HEK293 (cell line): ENCODE measurements around the gene TMEM255A.

ENCODE experiments used
- CTCF ChIA-PET: fragments of 350-600 bp; formaldehyde crosslinking; extraction: SDS; loops from one replicate; lab custom pipeline; 2021; ENCODE audit warnings: antibody characterized with exemption; lab: Yijun Ruan, JAX
- POLR2A ChIA-PET: fragments of 300-600 bp; formaldehyde crosslinking; extraction: SDS; loops from one replicate; lab custom pipeline; 2020; ENCODE audit warnings: antibody characterized with exemption, inconsistent platforms; lab: Yijun Ruan, JAX
- H3K27ac ChIP-seq: fragments of 200-500 bp; sonication (Bioruptor generic); 2 replicates; pipeline ENCODE4 v1.5.1; 2014; ENCODE audit warnings: low read depth, low read length, control low read depth, inconsistent platforms; ENCODE audit errors: extremely low read depth
- H3K36me3 ChIP-seq, 2 experiments: fragments of 200-500 bp in 1 of 2; sonication (Bioruptor generic) in 1 of 2; 1 replicate in 1 of 2; 2 replicates in 1 of 2; pipeline ENCODE4 v1.5.1; 2014 to 2017; ENCODE audit warnings: inconsistent platforms in 2 of 2, low read length in 2 of 2; ENCODE audit not compliant: control insufficient read depth in 2 of 2, insufficient read depth in 1 of 2
- H3K4me1 ChIP-seq: fragments of 200-500 bp; sonication (Bioruptor generic); 2 replicates; pipeline ENCODE4 v1.5.1; 2014; ENCODE audit warnings: mild to moderate bottlenecking, low read length, inconsistent platforms; ENCODE audit not compliant: control insufficient read depth, insufficient read depth
- H3K4me3 ChIP-seq: 2 replicates; pipeline ENCODE4 v1.5.1; 2011; ENCODE audit warnings: low read depth, mild to moderate bottlenecking, control low read depth, low read length, moderate library complexity
- H3K9me3 ChIP-seq: fragments of 200-500 bp; sonication (Bioruptor generic); 2 replicates; pipeline ENCODE4 v1.5.1; 2014; ENCODE audit warnings: low read depth, low read length, inconsistent platforms; ENCODE audit not compliant: control insufficient read depth, insufficient read depth
- EGR2 ChIP-seq: fragments of 450-650 bp; formaldehyde crosslinking; IDR thresholded peaks from 2 replicates; pipeline ENCODE4 v1.5.1; 2016; ENCODE audit warnings: low read depth, missing biosample characterization, missing genetic modification characterization
- HOXC10 ChIP-seq: sonication (generic); formaldehyde crosslinking; IDR thresholded peaks from 2 replicates; pipeline ENCODE4 v1.8.1; 2023; ENCODE audit warnings: mild to moderate bottlenecking, missing genetic modification reagents
- IKZF3 ChIP-seq: fragments of 450-650 bp; IDR thresholded peaks from 2 replicates; pipeline ENCODE4 v1.5.0; 2018; ENCODE audit warnings: missing biosample characterization, mild to moderate bottlenecking, missing genetic modification characterization, moderate library complexity
- ZBTB20 ChIP-seq: fragments of 450-650 bp; formaldehyde crosslinking; IDR thresholded peaks from 2 replicates; pipeline ENCODE4 v1.5.1; 2016; ENCODE audit warnings: missing biosample characterization, missing genetic modification characterization
- ZFHX2 ChIP-seq: fragments of 450-650 bp; formaldehyde crosslinking; conservative IDR thresholded peaks from 2 replicates; pipeline ENCODE4 v1.5.1; 2016; ENCODE audit warnings: missing biosample characterization, missing genetic modification characterization
- ZNF132 ChIP-seq: fragments of 450-650 bp; formaldehyde crosslinking; IDR thresholded peaks from 2 replicates; pipeline ENCODE4 v1.5.1; 2017; ENCODE audit warnings: missing biosample characterization, missing genetic modification characterization, borderline replicate concordance
- ZNF335 ChIP-seq: fragments of 450-650 bp; formaldehyde crosslinking; conservative IDR thresholded peaks from 2 replicates; pipeline ENCODE4 v1.5.1; 2016; ENCODE audit warnings: missing biosample characterization, missing genetic modification characterization
- ZNF677 ChIP-seq: fragments of 450-650 bp; IDR thresholded peaks from 2 replicates; pipeline ENCODE4 v1.5.0; 2018; ENCODE audit warnings: missing biosample characterization, mild to moderate bottlenecking, missing genetic modification characterization, moderate library complexity
- TF ChIP-seq, protein P1 (sequence below): fragments of 450-650 bp; IDR thresholded peaks from 2 replicates; pipeline ENCODE4 v1.5.1; 2018; ENCODE audit warnings: missing biosample characterization, missing genetic modification characterization
- TF ChIP-seq, protein P2 (sequence below): fragments of 450-650 bp; formaldehyde crosslinking; IDR thresholded peaks from 2 replicates; pipeline ENCODE4 v1.5.1; 2016; ENCODE audit warnings: missing biosample characterization, missing genetic modification characterization, low read depth
- TF ChIP-seq, protein P3 (sequence below): fragments of 450-650 bp; formaldehyde crosslinking; IDR thresholded peaks from 2 replicates; pipeline ENCODE4 v1.5.0; 2017; ENCODE audit warnings: missing biosample characterization, missing genetic modification characterization, borderline replicate concordance
- TF ChIP-seq, protein P4 (sequence below): fragments of 450-650 bp; formaldehyde crosslinking; IDR thresholded peaks from 2 replicates; pipeline ENCODE4 v1.5.1; 2016; ENCODE audit warnings: missing biosample characterization, missing genetic modification characterization
- TF ChIP-seq, protein P5 (sequence below): fragments of 450-650 bp; formaldehyde crosslinking; IDR thresholded peaks from 2 replicates; pipeline ENCODE4 v1.5.1; 2016; ENCODE audit warnings: missing biosample characterization, missing genetic modification characterization
- TF ChIP-seq, protein P6 (sequence below): fragments of 450-650 bp; formaldehyde crosslinking; IDR thresholded peaks from 2 replicates; pipeline ENCODE4 v1.5.1; 2017; ENCODE audit warnings: missing biosample characterization, missing genetic modification characterization

The TMEM255A gene

DNA sequence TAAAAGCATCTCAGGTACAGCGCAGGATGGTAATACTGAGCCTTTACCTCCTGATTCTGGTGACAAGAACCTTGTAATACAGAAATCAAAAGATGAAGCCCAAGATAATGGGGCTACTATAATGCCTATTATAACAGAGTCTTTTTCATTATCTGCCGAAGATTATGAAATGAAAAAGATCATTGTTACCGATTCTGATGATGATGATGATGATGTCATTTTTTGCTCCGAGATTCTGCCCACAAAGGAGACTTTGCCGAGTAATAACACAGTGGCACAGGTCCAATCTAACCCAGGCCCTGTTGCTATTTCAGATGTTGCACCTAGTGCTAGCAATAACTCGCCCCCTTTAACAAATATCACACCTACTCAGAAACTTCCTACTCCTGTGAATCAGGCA is 57.5 kb downstream of the TMEM255A start:
- H3K36me3 ChIP-seq = peaks cover 23 to 27% of the 10 kb centered on the region in 2 experiments; a peak in 2 of 3 replicates
- no peaks in the 10 kb centered on the region for H3K9me3 ChIP-seq
- H3K4me1 ChIP-seq = no peaks in the 10 kb centered on the region
- CTCF ChIA-PET = no interaction called here
- TF ChIP-seq, protein P1, sequence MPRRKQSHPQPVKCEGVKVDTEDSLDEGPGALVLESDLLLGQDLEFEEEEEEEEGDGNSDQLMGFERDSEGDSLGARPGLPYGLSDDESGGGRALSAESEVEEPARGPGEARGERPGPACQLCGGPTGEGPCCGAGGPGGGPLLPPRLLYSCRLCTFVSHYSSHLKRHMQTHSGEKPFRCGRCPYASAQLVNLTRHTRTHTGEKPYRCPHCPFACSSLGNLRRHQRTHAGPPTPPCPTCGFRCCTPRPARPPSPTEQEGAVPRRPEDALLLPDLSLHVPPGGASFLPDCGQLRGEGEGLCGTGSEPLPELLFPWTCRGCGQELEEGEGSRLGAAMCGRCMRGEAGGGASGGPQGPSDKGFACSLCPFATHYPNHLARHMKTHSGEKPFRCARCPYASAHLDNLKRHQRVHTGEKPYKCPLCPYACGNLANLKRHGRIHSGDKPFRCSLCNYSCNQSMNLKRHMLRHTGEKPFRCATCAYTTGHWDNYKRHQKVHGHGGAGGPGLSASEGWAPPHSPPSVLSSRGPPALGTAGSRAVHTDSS = peak; percentile 66
- TF ChIP-seq ZFHX2 (0 out of 2 replicates have a peak, but pooled peaks have one; percentile 19), IKZF3 (tag by site-specific recombination) (no peak), EGR2 (tag by site-specific recombination) (peak; percentile 37; the same call in 1 of the 2 replicates), ZNF677 (tag by site-specific recombination) (no peak), HOXC10 (CRISPR knock-in tag) (no peak)
- TF ChIP-seq, protein P2, sequence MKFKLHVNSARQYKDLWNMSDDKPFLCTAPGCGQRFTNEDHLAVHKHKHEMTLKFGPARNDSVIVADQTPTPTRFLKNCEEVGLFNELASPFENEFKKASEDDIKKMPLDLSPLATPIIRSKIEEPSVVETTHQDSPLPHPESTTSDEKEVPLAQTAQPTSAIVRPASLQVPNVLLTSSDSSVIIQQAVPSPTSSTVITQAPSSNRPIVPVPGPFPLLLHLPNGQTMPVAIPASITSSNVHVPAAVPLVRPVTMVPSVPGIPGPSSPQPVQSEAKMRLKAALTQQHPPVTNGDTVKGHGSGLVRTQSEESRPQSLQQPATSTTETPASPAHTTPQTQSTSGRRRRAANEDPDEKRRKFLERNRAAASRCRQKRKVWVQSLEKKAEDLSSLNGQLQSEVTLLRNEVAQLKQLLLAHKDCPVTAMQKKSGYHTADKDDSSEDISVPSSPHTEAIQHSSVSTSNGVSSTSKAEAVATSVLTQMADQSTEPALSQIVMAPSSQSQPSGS = peak; percentile 79
- no peak overlapping the region for H3K27ac ChIP-seq
- H3K4me3 ChIP-seq = no peak overlapping the region
- POLR2A ChIA-PET = interaction anchor here (0.9 kb wide), 1 partner anchor 11 kb away, joined by 3 read pairs; no protein-coding TSS in a partner anchor

DNA sequence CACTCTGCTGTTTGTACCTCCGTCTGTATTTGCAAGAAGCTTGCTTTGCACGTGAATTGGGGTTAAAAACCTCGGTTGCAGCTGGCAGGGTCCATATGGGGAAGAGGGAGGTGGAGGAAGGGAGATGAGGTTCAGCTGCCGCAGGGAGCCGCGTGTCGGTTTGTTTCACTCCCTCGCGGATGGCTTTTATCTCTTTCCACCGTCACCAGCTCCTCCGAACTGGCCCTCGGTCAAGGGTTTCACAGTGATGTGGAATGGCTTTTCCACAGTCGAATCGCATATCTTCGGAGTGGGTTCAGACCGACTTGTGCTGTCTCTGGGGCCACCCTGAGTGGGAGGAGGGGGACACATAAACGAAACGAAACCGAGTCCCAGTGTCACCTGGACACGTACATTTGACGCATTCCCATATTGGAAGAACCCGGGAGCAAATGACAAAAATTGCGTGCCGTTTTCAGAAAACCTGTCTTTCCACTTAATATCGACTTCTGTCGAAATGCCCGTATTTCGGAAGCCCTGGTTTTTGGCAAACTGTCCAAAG is 59.7 kb downstream of the TMEM255A start:
- TF ChIP-seq ZBTB20 (tag by site-specific recombination) (peak; percentile 52), ZNF335 (tag by site-specific recombination) (peak; percentile 35; the same call in 1 of the 2 replicates), ZNF132 (tag by site-specific recombination) (no peak), IKZF3 (tag by site-specific recombination) (peak; percentile 64)
- TF ChIP-seq, protein P3, sequence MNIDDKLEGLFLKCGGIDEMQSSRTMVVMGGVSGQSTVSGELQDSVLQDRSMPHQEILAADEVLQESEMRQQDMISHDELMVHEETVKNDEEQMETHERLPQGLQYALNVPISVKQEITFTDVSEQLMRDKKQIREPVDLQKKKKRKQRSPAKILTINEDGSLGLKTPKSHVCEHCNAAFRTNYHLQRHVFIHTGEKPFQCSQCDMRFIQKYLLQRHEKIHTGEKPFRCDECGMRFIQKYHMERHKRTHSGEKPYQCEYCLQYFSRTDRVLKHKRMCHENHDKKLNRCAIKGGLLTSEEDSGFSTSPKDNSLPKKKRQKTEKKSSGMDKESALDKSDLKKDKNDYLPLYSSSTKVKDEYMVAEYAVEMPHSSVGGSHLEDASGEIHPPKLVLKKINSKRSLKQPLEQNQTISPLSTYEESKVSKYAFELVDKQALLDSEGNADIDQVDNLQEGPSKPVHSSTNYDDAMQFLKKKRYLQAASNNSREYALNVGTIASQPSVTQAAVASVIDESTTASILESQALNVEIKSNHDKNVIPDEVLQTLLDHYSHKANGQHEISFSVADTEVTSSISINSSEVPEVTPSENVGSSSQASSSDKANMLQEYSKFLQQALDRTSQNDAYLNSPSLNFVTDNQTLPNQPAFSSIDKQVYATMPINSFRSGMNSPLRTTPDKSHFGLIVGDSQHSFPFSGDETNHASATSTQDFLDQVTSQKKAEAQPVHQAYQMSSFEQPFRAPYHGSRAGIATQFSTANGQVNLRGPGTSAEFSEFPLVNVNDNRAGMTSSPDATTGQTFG = no peak
- TF ChIP-seq, protein P4, sequence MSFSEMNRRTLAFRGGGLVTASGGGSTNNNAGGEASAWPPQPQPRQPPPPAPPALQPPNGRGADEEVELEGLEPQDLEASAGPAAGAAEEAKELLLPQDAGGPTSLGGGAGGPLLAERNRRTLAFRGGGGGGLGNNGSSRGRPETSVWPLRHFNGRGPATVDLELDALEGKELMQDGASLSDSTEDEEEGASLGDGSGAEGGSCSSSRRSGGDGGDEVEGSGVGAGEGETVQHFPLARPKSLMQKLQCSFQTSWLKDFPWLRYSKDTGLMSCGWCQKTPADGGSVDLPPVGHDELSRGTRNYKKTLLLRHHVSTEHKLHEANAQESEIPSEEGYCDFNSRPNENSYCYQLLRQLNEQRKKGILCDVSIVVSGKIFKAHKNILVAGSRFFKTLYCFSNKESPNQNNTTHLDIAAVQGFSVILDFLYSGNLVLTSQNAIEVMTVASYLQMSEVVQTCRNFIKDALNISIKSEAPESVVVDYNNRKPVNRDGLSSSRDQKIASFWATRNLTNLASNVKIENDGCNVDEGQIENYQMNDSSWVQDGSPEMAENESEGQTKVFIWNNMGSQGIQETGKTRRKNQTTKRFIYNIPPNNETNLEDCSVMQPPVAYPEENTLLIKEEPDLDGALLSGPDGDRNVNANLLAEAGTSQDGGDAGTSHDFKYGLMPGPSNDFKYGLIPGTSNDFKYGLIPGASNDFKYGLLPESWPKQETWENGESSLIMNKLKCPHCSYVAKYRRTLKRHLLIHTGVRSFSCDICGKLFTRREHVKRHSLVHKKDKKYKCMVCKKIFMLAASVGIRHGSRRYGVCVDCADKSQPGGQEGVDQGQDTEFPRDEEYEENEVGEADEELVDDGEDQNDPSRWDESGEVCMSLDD (tag by site-specific recombination) = 0 out of 2 replicates have a peak, but pooled peaks have one; percentile 16
- TF ChIP-seq, protein P5, sequence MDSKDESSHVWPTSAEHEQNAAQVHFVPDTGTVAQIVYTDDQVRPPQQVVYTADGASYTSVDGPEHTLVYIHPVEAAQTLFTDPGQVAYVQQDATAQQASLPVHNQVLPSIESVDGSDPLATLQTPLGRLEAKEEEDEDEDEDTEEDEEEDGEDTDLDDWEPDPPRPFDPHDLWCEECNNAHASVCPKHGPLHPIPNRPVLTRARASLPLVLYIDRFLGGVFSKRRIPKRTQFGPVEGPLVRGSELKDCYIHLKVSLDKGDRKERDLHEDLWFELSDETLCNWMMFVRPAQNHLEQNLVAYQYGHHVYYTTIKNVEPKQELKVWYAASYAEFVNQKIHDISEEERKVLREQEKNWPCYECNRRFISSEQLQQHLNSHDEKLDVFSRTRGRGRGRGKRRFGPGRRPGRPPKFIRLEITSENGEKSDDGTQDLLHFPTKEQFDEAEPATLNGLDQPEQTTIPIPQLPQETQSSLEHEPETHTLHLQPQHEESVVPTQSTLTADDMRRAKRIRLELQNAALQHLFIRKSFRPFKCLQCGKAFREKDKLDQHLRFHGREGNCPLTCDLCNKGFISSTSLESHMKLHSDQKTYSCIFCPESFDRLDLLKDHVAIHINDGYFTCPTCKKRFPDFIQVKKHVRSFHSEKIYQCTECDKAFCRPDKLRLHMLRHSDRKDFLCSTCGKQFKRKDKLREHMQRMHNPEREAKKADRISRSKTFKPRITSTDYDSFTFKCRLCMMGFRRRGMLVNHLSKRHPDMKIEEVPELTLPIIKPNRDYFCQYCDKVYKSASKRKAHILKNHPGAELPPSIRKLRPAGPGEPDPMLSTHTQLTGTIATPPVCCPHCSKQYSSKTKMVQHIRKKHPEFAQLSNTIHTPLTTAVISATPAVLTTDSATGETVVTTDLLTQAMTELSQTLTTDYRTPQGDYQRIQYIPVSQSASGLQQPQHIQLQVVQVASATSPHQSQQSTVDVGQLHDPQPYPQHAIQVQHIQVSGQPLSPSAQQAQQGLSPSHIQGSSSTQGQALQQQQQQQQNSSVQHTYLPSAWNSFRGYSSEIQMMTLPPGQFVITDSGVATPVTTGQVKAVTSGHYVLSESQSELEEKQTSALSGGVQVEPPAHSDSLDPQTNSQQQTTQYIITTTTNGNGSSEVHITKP (tag by site-specific recombination) = peak; percentile 74
- TF ChIP-seq, protein P6, sequence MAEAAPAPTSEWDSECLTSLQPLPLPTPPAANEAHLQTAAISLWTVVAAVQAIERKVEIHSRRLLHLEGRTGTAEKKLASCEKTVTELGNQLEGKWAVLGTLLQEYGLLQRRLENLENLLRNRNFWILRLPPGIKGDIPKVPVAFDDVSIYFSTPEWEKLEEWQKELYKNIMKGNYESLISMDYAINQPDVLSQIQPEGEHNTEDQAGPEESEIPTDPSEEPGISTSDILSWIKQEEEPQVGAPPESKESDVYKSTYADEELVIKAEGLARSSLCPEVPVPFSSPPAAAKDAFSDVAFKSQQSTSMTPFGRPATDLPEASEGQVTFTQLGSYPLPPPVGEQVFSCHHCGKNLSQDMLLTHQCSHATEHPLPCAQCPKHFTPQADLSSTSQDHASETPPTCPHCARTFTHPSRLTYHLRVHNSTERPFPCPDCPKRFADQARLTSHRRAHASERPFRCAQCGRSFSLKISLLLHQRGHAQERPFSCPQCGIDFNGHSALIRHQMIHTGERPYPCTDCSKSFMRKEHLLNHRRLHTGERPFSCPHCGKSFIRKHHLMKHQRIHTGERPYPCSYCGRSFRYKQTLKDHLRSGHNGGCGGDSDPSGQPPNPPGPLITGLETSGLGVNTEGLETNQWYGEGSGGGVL (tag by site-specific recombination) = 0 out of 2 replicates have a peak, but pooled peaks have one; percentile 5

More for the DNA sequence above, 59.7 kb downstream of the TMEM255A start:
- Histone ChIP-seq H3K4me3 (peak overlapping the region; percentile 69), H3K36me3 (peaks cover 17 to 27% of the 10 kb centered on the region in 2 experiments; a peak in 2 of 3 replicates), H3K27ac (peak overlapping the region; percentile 94), H3K9me3 (no peaks in the 10 kb centered on the region), H3K4me1 (no peaks in the 10 kb centered on the region)
- POLR2A ChIA-PET = interaction anchor here (0.7 to 2.0 kb wide), 5 partner anchors 9 to 60 kb away, joined by 4 to 24 read pairs (median 14); partner anchors contain the start of gene TMEM255A
- CTCF ChIA-PET = interaction anchor here (0.7 to 1.9 kb wide), 4 partner anchors 8 to 200 kb away, joined by 3 to 8 read pairs (median 4); no protein-coding TSS in a partner anchor
